ENCODE measurements around the gene PTPRH.
"Not testable (repeated sequence)": the region's sequence is repeated elsewhere in the genome, so short reads cannot be mapped to it uniquely, and the experiment has no call there.

Gene PTPRH

GRCh38 chr19:55157064-55157908 lies 52.0 kb downstream of the PTPRH start, which contains the start of gene TNNI3:
TNNI3 (minus strand) TSS chr19:55157732; CDS start chr19:55157589, 143 bp downstream.
- DNase-seq (ENCODE audit: low spot score), result no peak
- TF ChIP-seq CTCF (IDR thresholded peaks at IDR 0.05; ENCODE audit: poor library complexity, severe bottlenecking), result no peak
- H3K36me3 ChIP-seq (ENCODE audit: low read depth), result no peaks in the 10 kb centered on the region
- H3K4me1 ChIP-seq (ENCODE audit: insufficient read depth, poor library complexity, severe bottlenecking), result peaks cover 18% of the 10 kb centered on the region
- H3K27ac ChIP-seq (ENCODE audit: poor library complexity, severe bottlenecking), result peak within 1 kb of the TSS; percentile 67
- ATAC-seq (ENCODE audit: low read depth), result no peak
- H3K9me3 ChIP-seq (ENCODE audit: severe bottlenecking), result no peaks in the 10 kb centered on the region
- H3K27me3 ChIP-seq (ENCODE audit: insufficient read depth, poor library complexity, severe bottlenecking), result no peaks in the 10 kb centered on the region
- H3K4me3 ChIP-seq (ENCODE audit: severe bottlenecking), result peak within 1 kb of the TSS; percentile 40

GRCh38 chr19:55156202-55157063 lies 52.9 kb downstream of the PTPRH start:
- ATAC-seq (ENCODE audit: low read depth), result peak; percentile 42
- Histone ChIP-seq H3K4me1 (ENCODE audit: insufficient read depth, poor library complexity, severe bottlenecking) (peaks cover 18% of the 10 kb centered on the region), H3K9me3 (ENCODE audit: severe bottlenecking) (no peaks in the 10 kb centered on the region), H3K27ac (ENCODE audit: poor library complexity, severe bottlenecking) (peak overlapping the region; percentile 31), H3K36me3 (ENCODE audit: low read depth) (no peaks in the 10 kb centered on the region), H3K27me3 (ENCODE audit: insufficient read depth, poor library complexity, severe bottlenecking) (no peaks in the 10 kb centered on the region), H3K4me3 (ENCODE audit: severe bottlenecking) (peak overlapping the region; percentile 40)
- peak; percentile 90 for DNase-seq (ENCODE audit: low spot score)
- TF ChIP-seq CTCF (IDR thresholded peaks at IDR 0.05; ENCODE audit: poor library complexity, severe bottlenecking), result no peak

DNA sequence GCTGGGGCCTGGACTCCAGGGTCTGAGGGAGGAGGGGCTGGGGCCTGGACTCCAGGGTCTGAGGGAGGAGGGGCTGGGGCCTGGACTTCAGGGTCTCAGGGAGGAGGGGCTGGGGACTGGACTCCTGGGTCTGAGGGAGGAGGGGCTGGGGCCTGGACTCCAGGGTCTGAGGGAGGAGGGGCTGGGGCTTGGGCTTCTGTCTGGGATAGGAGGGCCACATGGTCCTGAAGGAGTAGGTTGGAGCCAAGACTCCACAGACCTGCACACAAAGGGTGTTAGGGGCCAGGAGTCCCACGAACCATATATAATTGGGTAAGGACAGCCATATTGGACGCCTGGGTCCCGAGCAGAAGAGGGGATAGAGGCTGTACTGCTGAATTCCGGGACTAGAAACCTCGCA lies 53.5 kb downstream of the PTPRH start:
- not testable (repeated sequence) for ATAC-seq (ENCODE audit: low read depth); DNase-seq (ENCODE audit: low spot score); H3K36me3 ChIP-seq (ENCODE audit: low read depth); H3K9me3 ChIP-seq (ENCODE audit: severe bottlenecking); H3K27me3 ChIP-seq (ENCODE audit: insufficient read depth, poor library complexity, severe bottlenecking)
- H3K4me1 ChIP-seq (ENCODE audit: insufficient read depth, poor library complexity, severe bottlenecking), result peaks cover 18% of the 10 kb centered on the region
- peak overlapping the region; percentile 40 for H3K4me3 ChIP-seq (ENCODE audit: severe bottlenecking)
- H3K27ac ChIP-seq (ENCODE audit: poor library complexity, severe bottlenecking), result peak overlapping the region; percentile 31

DNA sequence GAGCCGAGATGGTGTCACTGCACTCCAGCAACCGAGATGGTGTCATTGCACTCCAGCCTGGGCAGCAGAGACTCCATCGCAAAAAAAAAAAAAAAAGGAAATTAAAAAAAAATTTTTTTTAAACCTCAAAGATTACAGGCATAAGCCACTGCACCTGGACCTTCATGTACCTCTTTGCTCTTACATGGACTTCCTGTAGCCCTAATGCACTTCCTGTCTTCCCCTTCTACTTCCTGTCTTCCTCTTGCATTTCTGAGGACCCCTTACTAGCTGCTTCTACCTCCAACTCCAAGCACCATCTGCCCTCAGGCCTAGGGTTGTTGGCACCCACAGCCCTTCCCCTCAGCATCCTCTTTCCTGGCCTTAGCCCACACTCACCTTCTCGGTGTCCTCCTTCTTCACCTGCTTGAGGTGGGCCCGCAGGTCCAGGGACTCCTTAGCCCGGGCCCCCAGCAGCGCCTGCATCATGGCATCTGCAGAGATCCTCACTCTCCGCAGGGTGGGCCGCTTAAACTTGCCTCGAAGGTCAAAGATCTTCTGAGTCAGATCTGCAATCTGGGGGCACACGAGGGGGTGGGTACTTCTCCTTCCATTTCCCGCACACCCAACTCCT lies 55.5 kb downstream of the PTPRH start:
- Histone ChIP-seq H3K36me3 (ENCODE audit: low read depth) (no peaks in the 10 kb centered on the region), H3K9me3 (ENCODE audit: severe bottlenecking) (no peaks in the 10 kb centered on the region), H3K4me1 (ENCODE audit: insufficient read depth, poor library complexity, severe bottlenecking) (peaks cover 2% of the 10 kb centered on the region), H3K27ac (ENCODE audit: poor library complexity, severe bottlenecking) (no peak overlapping the region), H3K4me3 (ENCODE audit: severe bottlenecking) (no peak overlapping the region), H3K27me3 (ENCODE audit: insufficient read depth, poor library complexity, severe bottlenecking) (no peaks in the 10 kb centered on the region)
- DNase-seq (ENCODE audit: low spot score) (no peak), ATAC-seq (ENCODE audit: low read depth) (no peak)
- TF ChIP-seq CTCF (IDR thresholded peaks at IDR 0.05; ENCODE audit: poor library complexity, severe bottlenecking), result no peak

GRCh38 chr19:55152017-55152416 lies 57.3 kb downstream of the PTPRH start:
- no peak overlapping the region for H3K4me3 ChIP-seq (ENCODE audit: severe bottlenecking)
- ATAC-seq (ENCODE audit: low read depth) (no peak), DNase-seq (ENCODE audit: low spot score) (no peak)
- H3K27ac ChIP-seq (ENCODE audit: poor library complexity, severe bottlenecking), result peak overlapping the region; percentile 58
- H3K4me1 ChIP-seq (ENCODE audit: insufficient read depth, poor library complexity, severe bottlenecking), result no peaks in the 10 kb centered on the region
- H3K36me3 ChIP-seq (ENCODE audit: low read depth), result no peaks in the 10 kb centered on the region
- no peaks in the 10 kb centered on the region for H3K27me3 ChIP-seq (ENCODE audit: insufficient read depth, poor library complexity, severe bottlenecking)
- no peaks in the 10 kb centered on the region for H3K9me3 ChIP-seq (ENCODE audit: severe bottlenecking)
- no peak for TF ChIP-seq CTCF (IDR thresholded peaks at IDR 0.05; ENCODE audit: poor library complexity, severe bottlenecking)

Measured in RWPE2 (cell line).